Smooth muscle cell (in vitro differentiated cells): ENCODE measurements around the gene SEC23B. TPM values are rescaled to one million over a fixed set of nuclear protein-coding genes. Genes with fewer than 3 reads are reported as not detected.

Experiments
- DNase-seq: peaks from one replicate; lab custom pipeline; 2025; ENCODE audit not compliant: unreplicated experiment; lab: John Stamatoyannopoulos, UW
- H2AFZ ChIP-seq: fragments of 200-600 bp; sonication (generic); 2 replicates; pipeline ENCODE4 v1.6.0; 2016; ENCODE audit warnings: antibody characterized with exemption, low read depth, mild to moderate bottlenecking
- H3F3A ChIP-seq: fragments of 200-600 bp; sonication (generic); 2 replicates; pipeline ENCODE4 v1.6.0; 2017; ENCODE audit warnings: antibody characterized with exemption, low read depth
- H3K27ac ChIP-seq: fragments of 200-600 bp; sonication (generic); 2 replicates; pipeline ENCODE4 v1.5.1; 2016; ENCODE audit warnings: low read depth, mild to moderate bottlenecking
- H3K27me3 ChIP-seq: fragments of 200-600 bp; sonication (generic); 2 replicates; pipeline ENCODE4 v1.6.1; 2016; ENCODE audit warnings: low read depth, mild to moderate bottlenecking
- H3K36me3 ChIP-seq: fragments of 200-600 bp; sonication (generic); 2 replicates; pipeline ENCODE4 v1.5.1; 2016; ENCODE audit warnings: low read depth
- H3K4me1 ChIP-seq: fragments of 200-600 bp; sonication (generic); 2 replicates; pipeline ENCODE4 v1.5.1; 2016; ENCODE audit warnings: low read depth
- H3K4me2 ChIP-seq: fragments of 200-600 bp; sonication (generic); 2 replicates; pipeline ENCODE4 v1.6.0; 2016; ENCODE audit warnings: mild to moderate bottlenecking
- H3K4me3 ChIP-seq: fragments of 200-600 bp; sonication (generic); 2 replicates; pipeline ENCODE4 v1.5.1; 2016; ENCODE audit warnings: mild to moderate bottlenecking
- H3K79me2 ChIP-seq: fragments of 200-600 bp; sonication (generic); 2 replicates; pipeline ENCODE4 v1.6.0; 2016; ENCODE audit warnings: low read depth, mild to moderate bottlenecking
- H3K9ac ChIP-seq: fragments of 200-600 bp; sonication (generic); 2 replicates; pipeline ENCODE4 v1.6.0; 2016; ENCODE audit warnings: low read depth
- H3K9me3 ChIP-seq: fragments of 200-600 bp; sonication (generic); replicated peaks from 2 replicates; pipeline ENCODE4 v1.5.1; 2016; ENCODE audit warnings: low read depth
- H4K20me1 ChIP-seq: fragments of 200-600 bp; sonication (generic); 2 replicates; pipeline ENCODE4 v1.6.0; 2016; ENCODE audit warnings: low read depth
- CTCF ChIP-seq: fragments of 200-600 bp; sonication (generic); IDR thresholded peaks from 2 replicates; pipeline ENCODE4 v1.5.1; 2017; ENCODE audit warnings: borderline replicate concordance, mild to moderate bottlenecking, antibody characterized with exemption; ENCODE audit not compliant: insufficient read depth, poor library complexity, severe bottlenecking
- WGBS: methylation state at CpG from one replicate; pipeline ENCODE4 v1.1.7; 2016; ENCODE audit warnings: low lambda C conversion rate; 5-methylcytosine and 5-hydroxymethylcytosine counted together
- polyA plus RNA-seq: library from polyadenylated mRNA; unstranded; fragments of >200 nt; fragmentation: Nextera tagmentation; extraction: Ambion mirVana; gene quantifications from 2 replicates; pipeline ENCODE4 v1.2.1, GENCODE V29; 2016
- total RNA-seq: library from RNA; depleted of rRNA; stranded (reverse); fragments of >200 nt; gene quantifications from 2 replicates; pipeline ENCODE4 v1.2.3, GENCODE V29; 2014

Gene SEC23B
- total RNA-seq (53.9 and 55.8 TPM in 2 replicates), polyA plus RNA-seq (44.2 and 55.6 TPM in 2 replicates)

GRCh38 chr20:18507218-18508191 lies at the start of gene SEC23B:
TSS of gene SEC23B (plus strand) at chr20:18507940. CDS start at chr20:18510836, 2,896 bp downstream.
- H2AFZ ChIP-seq, result peak within 1 kb of the TSS; percentile 91
- no peak for TF ChIP-seq CTCF
- 1% methylated on average over 65 of the region's 69 CpGs for WGBS

GRCh38 chr20:18465536-18466200 lies 42.1 kb upstream of the SEC23B start:
- Histone ChIP-seq H3K9me3 (no peaks in the 10 kb centered on the region), H3K36me3 (no peaks in the 10 kb centered on the region), H3K4me1 (peaks cover 13% of the 10 kb centered on the region), H3K4me3 (peak overlapping the region; percentile 86), H3K79me2 (peaks cover 30% of the 10 kb centered on the region), H3K27ac (no peak overlapping the region), H3K9ac (no peak overlapping the region), H2AFZ (peak overlapping the region; percentile 92), H3K4me2 (peak overlapping the region; percentile 97), H3F3A (no peaks in the 10 kb centered on the region), H3K27me3 (no peaks in the 10 kb centered on the region), H4K20me1 (no peaks in the 10 kb centered on the region)
- 59% methylated on average over 6 of the region's 6 CpGs for WGBS
- DNase-seq, result no peak
- TF ChIP-seq CTCF, result no peak

More at GRCh38 chr20:18507218-18508191, at the start of gene SEC23B:
- H3K27me3 ChIP-seq, result no peaks in the 10 kb centered on the region
- H3K4me2 ChIP-seq, result peak within 1 kb of the TSS; percentile 99
- H3K9ac ChIP-seq, result peak within 1 kb of the TSS; percentile 88
- H3K4me1 ChIP-seq, result peaks cover 13% of the 10 kb centered on the region
- H4K20me1 ChIP-seq, result no peaks in the 10 kb centered on the region
- no peaks in the 10 kb centered on the region for H3K9me3 ChIP-seq
- peak; percentile 91 for DNase-seq
- peak within 1 kb of the TSS; percentile 93 for H3K27ac ChIP-seq
- H3K4me3 ChIP-seq, result peak within 1 kb of the TSS; percentile 80
- peaks cover 17% of the 10 kb centered on the region for H3K79me2 ChIP-seq
- no peaks in the 10 kb centered on the region for H3F3A ChIP-seq
- peaks cover 6% of the 10 kb centered on the region for H3K36me3 ChIP-seq

- H4K20me1 ChIP-seq, result no peaks in the 10 kb centered on the region
- H3K27ac ChIP-seq, result no peak overlapping the region
- no peak for DNase-seq
- H3K9ac ChIP-seq, result peak overlapping the region; percentile 11
- H3K79me2 ChIP-seq, result peaks cover 30% of the 10 kb centered on the region
- peak overlapping the region; percentile 97 for H3K4me2 ChIP-seq
- TF ChIP-seq CTCF, result no peak
- H3K9me3 ChIP-seq, result no peaks in the 10 kb centered on the region
- H3K4me3 ChIP-seq, result peak overlapping the region; percentile 86
- WGBS, result 1% methylated on average over 15 of the region's 15 CpGs
- H3F3A ChIP-seq, result no peaks in the 10 kb centered on the region
- no peaks in the 10 kb centered on the region for H3K27me3 ChIP-seq
- H3K36me3 ChIP-seq, result no peaks in the 10 kb centered on the region
- H2AFZ ChIP-seq, result peak overlapping the region; percentile 92
- H3K4me1 ChIP-seq, result peaks cover 13% of the 10 kb centered on the region
Measured at GRCh38 chr20:18466574-18466893, 41.2 kb upstream of the SEC23B start.
